Stimulated activated CD4-positive, alpha-beta T cell treated with anti-CD3 and anti-CD28 coated beads, Interleukin-4, amount 100 ng/mL, for 1 hour (primary cell): ENCODE measurements around the gene HSD17B7.
"Not testable (repeated sequence)": the region's sequence is repeated elsewhere in the genome, so short reads cannot be mapped to it uniquely, and the experiment has no call there.

Experiments used
- DNase-seq: peaks from one replicate; pipeline ENCODE4 v3.0.0-alpha.2; 2020

HSD17B7 gene

GRCh38 chr1:162812357-162812756 lies 21.9 kb downstream of the HSD17B7 start:
- not testable (repeated sequence) for DNase-seq

GRCh38 chr1:162818136-162818535 lies 27.6 kb downstream of the HSD17B7 start:
- not testable (repeated sequence) for DNase-seq

GRCh38 chr1:162818666-162819065 lies 28.2 kb downstream of the HSD17B7 start:
- not testable (repeated sequence) for DNase-seq

- no peak for DNase-seq
Measured at GRCh38 chr1:162822391-162823200, 32.1 kb downstream of the HSD17B7 start.

- DNase-seq, result no peak
Measured at GRCh38 chr1:162823231-162823630, 32.7 kb downstream of the HSD17B7 start.

- no peak for DNase-seq
Measured at GRCh38 chr1:162823771-162824525, 33.4 kb downstream of the HSD17B7 start.

GRCh38 chr1:162829268-162829667 lies 38.8 kb downstream of the HSD17B7 start:
- no peak for DNase-seq

- DNase-seq, result no peak
Measured at GRCh38 chr1:162832470-162832869, 42.0 kb downstream of the HSD17B7 start.

GRCh38 chr1:162835157-162835899 lies 44.8 kb downstream of the HSD17B7 start:
- DNase-seq, result no peak

- no peak for DNase-seq
Measured at GRCh38 chr1:162838863-162839262, 48.4 kb downstream of the HSD17B7 start.

GRCh38 chr1:162840250-162840839 lies 49.8 kb downstream of the HSD17B7 start:
- no peak for DNase-seq

GRCh38 chr1:162844153-162844552 lies 53.7 kb downstream of the HSD17B7 start:
- no peak for DNase-seq

- DNase-seq, result no peak
Measured at GRCh38 chr1:162846256-162847212, 56.0 kb downstream of the HSD17B7 start.

- DNase-seq, result peak; percentile 81
Measured at GRCh38 chr1:162847839-162848453, 57.4 kb downstream of the HSD17B7 start.

GRCh38 chr1:162849711-162850110 lies 59.2 kb downstream of the HSD17B7 start:
- no peak for DNase-seq

- no peak for DNase-seq
Measured at GRCh38 chr1:162851341-162851740, 60.8 kb downstream of the HSD17B7 start.

GRCh38 chr1:162854245-162854882 lies 63.9 kb downstream of the HSD17B7 start:
- peak; percentile 38 for DNase-seq

GRCh38 chr1:162855461-162856150 lies 65.1 kb downstream of the HSD17B7 start:
- DNase-seq, result no peak

- DNase-seq, result no peak
Measured at GRCh38 chr1:162856260-162856659, 65.8 kb downstream of the HSD17B7 start.

- no peak for DNase-seq
Measured at GRCh38 chr1:162857850-162858249, 67.3 kb downstream of the HSD17B7 start.
